Measurements from ENCODE around the gene EIF3F.
A peak's percentile ranks its signal among the peaks of the same experiment; 100 is the strongest.
"Not testable (repeated sequence)": the region's sequence is repeated elsewhere in the genome, so short reads cannot be mapped to it uniquely, and the experiment has no call there.

Gene EIF3F

GRCh38 chr11:7987560-7987883, 385 bp downstream of the EIF3F start:
- DNase-seq (ENCODE audit: low read depth in 2 of 2) = not testable (repeated sequence)

- no peak for DNase-seq (ENCODE audit: low read depth in 2 of 2)
Observed at GRCh38 chr11:7994581-7995278, 7.6 kb downstream of the EIF3F start.

- DNase-seq (ENCODE audit: low read depth in 2 of 2) = no peak
Observed at GRCh38 chr11:7999795-8000194, 12.7 kb downstream of the EIF3F start.

- DNase-seq (ENCODE audit: low read depth in 2 of 2) = no peak
Observed at GRCh38 chr11:8000390-8000789, 13.3 kb downstream of the EIF3F start.

GRCh38 chr11:8002676-8003075, 15.5 kb downstream of the EIF3F start:
- no peak for DNase-seq (ENCODE audit: low read depth in 2 of 2)

GRCh38 chr11:8003187-8003586, 16.1 kb downstream of the EIF3F start:
- DNase-seq (ENCODE audit: low read depth in 2 of 2) = no peak

- DNase-seq (ENCODE audit: low read depth in 2 of 2) = no peak
Observed at GRCh38 chr11:8004008-8004407, 16.9 kb downstream of the EIF3F start.

GRCh38 chr11:8005556-8005955, 18.4 kb downstream of the EIF3F start:
- DNase-seq (ENCODE audit: low read depth in 2 of 2) = no peak

GRCh38 chr11:8006349-8006977, 19.3 kb downstream of the EIF3F start:
- DNase-seq (ENCODE audit: low read depth in 2 of 2) = no peak

- no peak for DNase-seq (ENCODE audit: low read depth in 2 of 2)
Observed at GRCh38 chr11:8008212-8008611, 21.1 kb downstream of the EIF3F start.

- no peak for DNase-seq (ENCODE audit: low read depth in 2 of 2)
Observed at GRCh38 chr11:8009856-8010255, 22.7 kb downstream of the EIF3F start.

- DNase-seq (ENCODE audit: low read depth in 2 of 2) = no peak
Observed at GRCh38 chr11:8011371-8011770, 24.2 kb downstream of the EIF3F start.

GRCh38 chr11:8011981-8012444, 24.9 kb downstream of the EIF3F start:
- DNase-seq (ENCODE audit: low read depth in 2 of 2) = no peak

- DNase-seq (ENCODE audit: low read depth in 2 of 2) = no peak
Observed at GRCh38 chr11:8013833-8014232, 26.7 kb downstream of the EIF3F start.

- no peak for DNase-seq (ENCODE audit: low read depth in 2 of 2)
Observed at GRCh38 chr11:8015753-8016239, 28.7 kb downstream of the EIF3F start.

- no peak for DNase-seq (ENCODE audit: low read depth in 2 of 2)
Observed at GRCh38 chr11:8016440-8016839, 29.3 kb downstream of the EIF3F start.

- no peak for DNase-seq (ENCODE audit: low read depth in 2 of 2)
Observed at GRCh38 chr11:8017071-8017470, 29.9 kb downstream of the EIF3F start.

- no peak for DNase-seq (ENCODE audit: low read depth in 2 of 2)
Observed at GRCh38 chr11:8017894-8018483, 30.9 kb downstream of the EIF3F start.

GRCh38 chr11:8018484-8019313, 31.6 kb downstream of the EIF3F start:
- peak; percentile 31 to 63 for DNase-seq (ENCODE audit: low read depth in 2 of 2)

- DNase-seq (ENCODE audit: low read depth in 2 of 2) = no peak
Observed at GRCh38 chr11:8019314-8020243, 32.4 kb downstream of the EIF3F start.

GRCh38 chr11:8020244-8020597, 33.1 kb downstream of the EIF3F start:
- no peak for DNase-seq (ENCODE audit: low read depth in 2 of 2)

Data from stimulated activated CD8-positive, alpha-beta memory T cell treated with anti-CD3 and anti-CD28 coated beads, Interleukin-2, amount 100 ng/mL, for 1 hour (primary cell).